Measurements from ENCODE around the gene FCSK.

The FCSK gene

GRCh38 chr16:70453117-70453891, 1.1 kb upstream of the FCSK start:
- Histone ChIP-seq H3K27me3 (ENCODE audit: insufficient read depth, poor library complexity, severe bottlenecking) (no peaks in the 10 kb centered on the region), H3K4me3 (replicated peaks; ENCODE audit: insufficient read depth, low read length) (peak overlapping the region; percentile 100), H3K27ac (replicated peaks) (no peak overlapping the region)
- no peak for DNase-seq (ENCODE audit: low read depth in 1 of 2, low spot score in 1 of 2)
- no peak for TF ChIP-seq REST (IDR thresholded peaks at IDR 0.05; ENCODE audit: insufficient replicate concordance, low read depth)
- TF ChIP-seq POLR2AphosphoS5 (IDR thresholded peaks at IDR 0.05; ENCODE audit: low read depth), result no peak
- no peak for TF ChIP-seq GABPA (IDR thresholded peaks at IDR 0.05; ENCODE audit: low read depth)
- no peak for TF ChIP-seq CTCF (IDR thresholded peaks at IDR 0.05; ENCODE audit: insufficient read depth, low read length)
- no peak for TF ChIP-seq SPI1 (IDR thresholded peaks at IDR 0.05; ENCODE audit: borderline replicate concordance, low read depth)

- H3K4me3 ChIP-seq (replicated peaks; ENCODE audit: insufficient read depth, low read length), result peak overlapping the region; percentile 100
- TF ChIP-seq POLR2AphosphoS5 (IDR thresholded peaks at IDR 0.05; ENCODE audit: low read depth) (no peak), CTCF (IDR thresholded peaks at IDR 0.05; ENCODE audit: insufficient read depth, low read length) (no peak), GABPA (IDR thresholded peaks at IDR 0.05; ENCODE audit: low read depth) (no peak), SPI1 (IDR thresholded peaks at IDR 0.05; ENCODE audit: borderline replicate concordance, low read depth) (no peak), REST (IDR thresholded peaks at IDR 0.05; ENCODE audit: insufficient replicate concordance, low read depth) (no peak)
- no peaks in the 10 kb centered on the region for H3K27me3 ChIP-seq (ENCODE audit: insufficient read depth, poor library complexity, severe bottlenecking)
- peak overlapping the region; percentile 100; the same call in 1 of the 2 replicates for H3K27ac ChIP-seq (replicated peaks)
- no peak for DNase-seq (ENCODE audit: low read depth in 1 of 2, low spot score in 1 of 2)
Observed at GRCh38 chr16:70453892-70454221, 538 bp upstream of the FCSK start.

- TF ChIP-seq GABPA (IDR thresholded peaks at IDR 0.05; ENCODE audit: low read depth), result no peak
- TF ChIP-seq SPI1 (IDR thresholded peaks at IDR 0.05; ENCODE audit: borderline replicate concordance, low read depth), result no peak
- TF ChIP-seq REST (IDR thresholded peaks at IDR 0.05; ENCODE audit: insufficient replicate concordance, low read depth), result no peak
- TF ChIP-seq POLR2AphosphoS5 (IDR thresholded peaks at IDR 0.05; ENCODE audit: low read depth), result no peak
- TF ChIP-seq CTCF (IDR thresholded peaks at IDR 0.05; ENCODE audit: insufficient read depth, low read length), result no peak
- no peak for DNase-seq (ENCODE audit: low read depth in 1 of 2, low spot score in 1 of 2)
- Histone ChIP-seq H3K27me3 (ENCODE audit: insufficient read depth, poor library complexity, severe bottlenecking) (no peaks in the 10 kb centered on the region), H3K27ac (replicated peaks) (no peak overlapping the region), H3K4me3 (replicated peaks; ENCODE audit: insufficient read depth, low read length) (no peak overlapping the region)
Observed at GRCh38 chr16:70455910-70456309, 1.5 kb downstream of the FCSK start.
